Measurements from ENCODE around the gene OTULIN.

The OTULIN gene

DNA sequence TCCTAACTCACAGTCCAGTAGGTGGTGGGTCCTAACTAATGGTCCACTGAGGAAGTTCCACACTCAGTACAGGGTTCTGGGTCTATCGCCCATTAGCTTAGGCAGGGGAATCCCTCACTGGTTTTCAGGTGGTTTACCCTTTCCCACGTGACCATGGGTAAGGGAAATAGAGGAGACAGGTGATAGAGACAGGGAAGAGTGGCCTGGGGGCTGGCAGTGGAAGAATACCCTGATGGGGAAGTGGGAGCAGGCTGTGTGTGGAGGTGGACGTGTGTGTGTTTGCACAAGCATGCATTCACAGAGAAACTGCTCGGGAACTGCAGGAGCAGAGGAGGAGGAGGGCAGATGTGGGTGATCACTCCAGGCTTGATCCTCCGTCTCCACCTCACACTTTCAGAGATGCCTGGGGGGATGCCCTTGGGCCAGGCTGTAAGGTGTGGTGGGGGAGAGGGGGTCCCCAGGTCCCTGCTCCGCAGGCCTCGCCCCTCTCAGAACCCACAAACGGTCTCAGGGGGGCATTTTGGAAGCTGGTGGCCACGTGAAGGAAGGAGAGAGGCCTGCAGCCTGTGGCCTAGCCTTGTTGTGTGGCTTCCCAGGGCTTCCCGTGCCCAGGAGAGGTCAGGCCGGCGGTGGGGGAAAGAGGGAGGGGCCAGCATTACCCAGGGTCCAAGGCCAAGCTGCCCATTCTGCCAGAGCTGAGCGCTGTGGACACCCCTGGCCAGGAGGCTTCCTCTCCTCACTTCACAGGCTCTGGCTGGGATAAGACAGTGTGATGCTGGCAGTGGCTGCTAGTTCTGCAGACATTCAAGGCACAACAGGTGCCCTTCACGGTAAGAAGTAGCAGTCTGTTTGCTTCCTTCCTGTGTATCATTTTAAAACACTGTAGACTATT, 80.0 kb downstream of the OTULIN start:
- DNase-seq: no peak

DNA sequence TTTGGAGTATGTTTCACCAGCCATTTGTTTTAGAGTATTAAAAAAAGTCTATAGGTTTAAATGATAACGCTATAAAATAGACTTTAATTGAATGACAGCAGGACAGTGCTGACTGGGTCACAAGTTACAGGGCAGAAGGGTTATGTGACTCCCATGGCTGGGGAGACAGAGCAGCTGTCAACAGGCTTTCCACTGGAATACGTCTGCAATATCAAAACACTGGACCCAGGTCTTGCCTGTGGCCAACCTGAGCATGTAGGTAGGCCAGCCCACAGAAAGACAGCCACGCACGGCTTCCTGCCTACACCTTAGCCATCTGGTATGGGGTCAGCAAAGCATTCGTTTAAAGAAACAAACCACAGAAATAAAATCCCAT, 80.7 kb downstream of the OTULIN start:
- no peak for DNase-seq

DNA sequence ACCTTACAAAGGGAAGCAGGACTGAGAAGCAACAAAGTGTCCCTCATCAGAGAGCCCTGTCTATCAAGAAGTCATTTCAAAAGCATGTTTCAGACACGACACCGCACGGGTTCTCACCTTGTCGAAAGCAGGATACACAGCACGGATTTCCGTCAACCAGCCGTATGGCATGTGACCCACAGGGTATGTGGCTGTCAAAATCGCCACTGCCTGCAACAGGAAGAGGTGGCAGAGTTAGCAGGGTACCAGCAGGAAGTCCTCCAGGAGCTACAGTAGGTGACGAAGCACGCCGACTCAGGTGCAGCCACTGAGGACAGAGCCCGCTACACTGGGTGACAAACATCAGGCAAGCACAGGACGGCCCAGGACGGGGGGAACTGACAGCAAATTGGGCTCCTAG, 81.2 kb downstream of the OTULIN start:
- peak; percentile 23 for DNase-seq

DNA sequence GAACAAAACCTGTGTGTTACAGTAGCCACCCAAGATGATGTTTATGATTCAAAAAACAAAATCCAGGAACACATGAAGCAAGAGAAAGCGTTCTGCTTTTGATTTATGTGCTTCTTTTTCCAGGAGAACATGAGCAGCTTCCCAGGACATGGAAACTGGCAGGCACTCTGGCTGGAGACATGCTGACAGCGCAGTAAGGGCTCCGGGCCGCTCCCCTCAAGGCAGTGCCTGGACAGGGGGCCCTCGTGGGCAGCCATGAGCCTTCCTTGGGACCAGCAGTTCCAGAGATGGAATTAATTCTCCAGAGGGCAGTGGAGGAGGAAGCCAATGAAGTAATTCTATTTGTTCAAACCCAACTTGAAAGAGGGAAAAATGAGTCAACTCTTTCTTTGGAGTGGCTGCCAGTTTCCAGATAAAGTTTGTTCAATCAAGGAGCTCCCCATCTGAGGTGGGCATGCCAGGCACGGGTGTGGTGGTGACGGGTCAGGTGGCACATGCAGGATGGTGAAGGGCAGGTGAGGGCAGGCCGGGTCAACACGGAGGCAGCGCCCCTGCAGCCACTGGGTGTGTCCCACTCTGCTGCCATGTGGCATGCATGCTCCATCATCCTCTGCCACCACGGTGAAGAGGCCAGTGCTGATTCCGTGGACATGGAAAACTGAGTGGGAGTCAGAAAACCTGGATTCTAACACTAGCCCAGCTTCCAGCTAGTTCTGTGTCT, 83.8 kb downstream of the OTULIN start:
- no peak for DNase-seq

All from CD4-positive, alpha-beta T cell treated with Interleukin-15 for 1 hour (primary cell).